CD1c-positive myeloid dendritic cell (primary cell): ENCODE measurements around the gene MAMDC4.
A peak's percentile ranks its signal among the peaks of the same experiment; 100 is the strongest.
"Not testable (repeated sequence)": the region's sequence is repeated elsewhere in the genome, so short reads cannot be mapped to it uniquely, and the experiment has no call there.

ENCODE experiments used
- DNase-seq: peaks from one replicate; pipeline ENCODE4 v3.0.0-alpha.2; 2016; ENCODE audit errors: extremely low spot score

MAMDC4 gene

GRCh38 chr9:136862849-136863622 is 10.9 kb downstream of the MAMDC4 start:
- DNase-seq, result no peak

DNA sequence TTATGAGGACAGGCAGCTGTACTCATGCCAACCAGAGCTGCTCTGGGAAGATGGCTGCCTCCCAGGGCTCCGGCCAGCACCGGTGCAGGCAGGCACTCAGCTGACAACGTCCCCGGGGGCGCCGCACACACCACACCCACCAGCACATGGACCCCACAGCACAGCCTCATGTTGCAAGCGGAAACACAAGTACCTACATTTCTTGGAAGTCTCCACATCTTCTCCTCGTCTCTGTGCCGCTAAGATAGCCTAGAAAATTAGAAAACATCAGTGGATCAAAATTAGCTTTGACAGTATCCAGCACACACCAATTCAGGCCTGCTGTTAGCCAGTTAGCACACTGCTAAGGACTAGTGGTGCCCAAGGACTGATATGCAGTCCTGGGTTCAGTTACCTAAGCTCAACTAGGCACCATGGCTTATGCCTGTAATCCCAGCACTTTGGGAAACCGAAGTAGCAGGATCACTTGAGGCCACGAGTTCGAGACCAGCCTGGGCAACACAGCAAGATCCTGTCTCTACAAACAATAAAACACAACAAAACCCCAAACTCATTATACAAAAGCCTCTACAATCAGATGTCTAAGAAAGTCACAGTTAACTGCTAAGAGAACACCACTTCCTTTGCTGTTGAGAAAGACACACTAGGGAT is 11.6 kb downstream of the MAMDC4 start:
- no peak for DNase-seq

DNA sequence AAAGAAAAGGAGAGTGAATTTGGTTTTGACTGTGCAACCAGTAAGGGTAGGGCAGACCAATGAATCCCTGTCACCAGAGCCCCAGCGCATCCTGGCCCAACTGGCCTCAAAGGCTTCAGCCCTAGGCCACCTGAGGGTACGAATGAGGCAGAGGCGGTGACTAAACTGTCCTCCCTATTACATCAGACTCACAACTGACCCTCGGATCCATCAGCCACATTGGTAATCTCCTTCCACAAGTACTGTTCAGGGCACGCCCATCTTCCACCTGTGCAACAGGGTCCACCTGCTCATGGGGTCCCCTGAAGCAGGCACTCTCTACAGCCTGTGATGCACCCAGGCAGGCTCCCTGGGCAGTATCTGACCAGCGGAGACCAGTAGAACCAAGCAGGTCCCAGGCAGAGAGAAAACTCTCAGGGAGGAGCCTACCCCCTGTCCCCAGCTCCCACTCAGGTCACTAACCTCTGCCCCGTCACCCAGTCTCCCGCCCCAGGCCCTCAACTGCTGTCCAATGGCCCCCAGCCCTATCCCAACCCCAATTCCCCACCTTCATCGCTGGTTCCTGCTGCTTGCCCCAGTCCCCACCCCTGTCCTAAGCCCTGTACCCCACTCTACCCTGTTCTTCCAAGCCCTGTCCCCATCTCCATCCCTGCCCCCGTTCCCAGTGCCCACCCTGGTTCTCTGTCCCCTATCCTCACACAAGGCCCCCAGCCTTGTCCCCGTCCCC is 13.1 kb downstream of the MAMDC4 start:
- no peak for DNase-seq

DNA sequence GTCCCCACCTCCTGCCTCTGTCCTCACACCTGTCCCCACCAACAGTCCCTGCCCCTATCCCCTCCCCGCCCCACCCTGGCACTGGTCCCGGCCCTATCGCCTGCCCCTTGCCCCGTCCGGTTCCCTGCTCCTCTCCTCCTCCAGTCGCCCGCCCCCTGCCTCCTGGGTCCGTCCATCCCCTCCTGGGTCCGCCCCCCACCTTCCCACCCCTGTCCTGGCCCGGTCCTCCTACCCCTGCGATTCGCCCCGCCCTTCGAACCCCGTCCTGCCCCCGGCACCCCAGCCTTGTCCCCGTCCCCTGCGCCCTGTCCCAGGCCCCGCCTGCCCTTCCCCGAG is 13.6 kb downstream of the MAMDC4 start:
- DNase-seq, result no peak

- not testable (repeated sequence) for DNase-seq
Measured at GRCh38 chr9:136866898-136867421, 14.8 kb downstream of the MAMDC4 start.

GRCh38 chr9:136867480-136867879 is 15.3 kb downstream of the MAMDC4 start:
- DNase-seq, result no peak

GRCh38 chr9:136867917-136868316 is 15.8 kb downstream of the MAMDC4 start:
- no peak for DNase-seq

- DNase-seq, result no peak
Measured at GRCh38 chr9:136868644-136869043, 16.5 kb downstream of the MAMDC4 start.

GRCh38 chr9:136869611-136870010 is 17.5 kb downstream of the MAMDC4 start:
- not testable (repeated sequence) for DNase-seq

DNA sequence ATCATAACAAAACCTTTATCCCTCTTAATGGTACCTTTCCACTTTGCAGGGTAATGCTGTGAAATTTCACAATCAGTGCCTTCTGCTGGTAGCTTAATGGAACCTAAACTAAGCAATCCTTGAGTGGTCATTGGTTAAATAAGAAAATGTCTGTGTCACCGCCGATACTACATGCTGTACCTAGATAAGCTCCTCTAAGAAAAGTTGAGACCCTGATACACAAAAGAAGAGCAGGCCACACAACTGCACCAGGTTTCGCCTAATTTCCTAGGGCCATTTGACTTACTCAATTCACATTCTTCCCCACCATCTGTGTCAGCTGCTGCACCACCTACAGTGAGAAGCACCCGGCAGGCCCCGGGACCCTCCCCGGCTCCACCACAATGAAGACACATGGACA is 23.0 kb downstream of the MAMDC4 start:
- no peak for DNase-seq

GRCh38 chr9:136876476-136876875 is 24.3 kb downstream of the MAMDC4 start:
- DNase-seq, result no peak

- no peak for DNase-seq
Measured at GRCh38 chr9:136880651-136881050, 28.5 kb downstream of the MAMDC4 start.

DNA sequence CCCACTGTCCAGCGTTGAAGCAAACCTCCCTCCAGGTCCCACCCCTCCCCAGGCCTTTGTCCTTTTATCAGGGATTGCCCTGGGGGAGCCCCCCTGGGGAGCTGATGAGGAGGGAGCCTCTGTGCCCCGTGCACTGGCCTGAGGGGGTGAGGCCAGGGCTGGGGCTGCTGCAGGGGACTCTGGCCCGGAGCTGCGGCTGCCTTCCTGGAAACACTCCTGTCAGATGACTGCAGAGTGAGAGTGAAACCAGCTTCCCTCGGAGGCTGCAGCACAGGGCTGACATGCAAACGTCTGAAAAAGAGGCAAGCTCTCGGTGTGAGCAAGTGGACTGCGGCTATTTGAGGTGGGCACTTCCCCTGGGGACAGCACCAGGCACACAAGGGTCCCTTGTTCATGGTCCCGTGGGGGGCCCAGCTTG is 29.6 kb downstream of the MAMDC4 start:
- peak; percentile 63 for DNase-seq

DNA sequence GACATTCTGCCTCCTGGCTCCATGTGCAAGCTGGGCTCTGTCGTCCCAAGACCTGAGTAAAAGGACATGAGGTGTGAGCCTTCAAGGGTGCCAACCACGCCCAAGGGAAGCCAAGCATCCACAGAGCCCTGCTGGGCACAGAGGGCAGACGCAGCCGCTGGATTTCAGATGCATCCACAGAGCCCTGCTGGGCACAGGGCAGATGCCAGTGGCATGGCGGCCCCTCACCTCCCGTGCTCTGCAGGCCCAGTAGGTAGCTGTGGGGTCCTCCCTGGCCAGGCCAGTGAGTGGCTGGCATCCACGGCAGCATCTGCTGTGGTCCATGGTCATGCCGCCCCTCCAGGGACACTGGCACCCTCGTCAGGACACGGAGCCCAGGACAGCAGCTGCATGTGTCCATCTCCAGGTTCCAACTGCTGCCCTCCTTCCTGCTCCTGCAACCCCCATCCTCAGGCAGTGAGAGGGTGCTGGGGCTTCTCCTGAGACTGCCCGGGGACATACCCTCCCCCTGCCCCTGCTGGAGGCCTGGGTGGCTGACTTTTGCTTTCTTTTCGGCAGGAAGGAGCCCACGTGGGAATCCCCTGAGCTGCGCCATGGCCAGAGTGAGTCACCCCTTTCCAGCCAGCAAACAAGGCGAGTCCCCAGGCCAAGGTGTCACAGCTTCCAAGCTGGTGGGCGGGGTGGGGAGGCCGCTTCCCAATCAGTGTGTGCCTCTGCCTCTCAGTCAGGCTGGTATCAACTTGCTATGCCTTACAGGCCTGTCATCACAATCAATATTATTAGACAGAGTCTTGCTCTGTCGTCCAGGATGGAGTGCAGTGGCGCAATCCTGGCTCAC is 30.2 kb downstream of the MAMDC4 start:
- peak; percentile 89 for DNase-seq

- not testable (repeated sequence) for DNase-seq
Measured at GRCh38 chr9:136882947-136883283, 30.8 kb downstream of the MAMDC4 start.

GRCh38 chr9:136883670-136884069 is 31.5 kb downstream of the MAMDC4 start:
- not testable (repeated sequence) for DNase-seq

GRCh38 chr9:136885950-136886578 is 33.9 kb downstream of the MAMDC4 start, which contains the start of gene TRAF2:
Gene TRAF2, plus strand, starts transcription at chr9:136886516. Its CDS starts 12,225 bp downstream, at chr9:136898741.
- peak; percentile 100 for DNase-seq

GRCh38 chr9:136886610-136887597 is 34.8 kb downstream of the MAMDC4 start:
- peak; percentile 3 for DNase-seq

DNA sequence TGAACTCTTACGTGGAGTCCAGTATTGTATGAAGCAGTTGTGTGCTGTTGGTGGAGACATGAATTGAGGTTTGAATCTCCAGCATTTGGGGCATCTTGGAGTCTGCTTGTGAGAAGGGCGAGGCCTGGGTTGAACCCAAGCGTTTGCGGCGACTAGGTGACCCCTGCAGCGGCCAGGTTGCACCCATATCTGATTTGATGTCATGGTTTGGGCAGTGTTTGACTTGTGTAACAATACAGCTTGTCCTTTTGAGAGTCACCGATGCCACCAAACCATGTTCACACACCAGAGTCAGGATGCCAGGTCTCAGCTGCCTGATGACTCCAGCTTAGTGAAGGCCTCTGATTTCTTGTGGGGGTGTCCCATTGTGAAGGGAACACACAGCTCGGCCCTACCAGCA is 36.3 kb downstream of the MAMDC4 start:
- DNase-seq, result no peak

GRCh38 chr9:136889858-136890257 is 37.7 kb downstream of the MAMDC4 start:
- DNase-seq, result no peak
